Measurements from ENCODE around the gene NCS1. TPM values are rescaled to one million over a fixed set of nuclear protein-coding genes. Genes with fewer than 3 reads are reported as not detected.

The NCS1 gene
- total and polyA plus RNA-seq, 9 of the 15 experiments (the other 6 are each of a cell fraction or from before 2014, with no cell fraction given) = 0.28 to 27.0 (median 9.6) TPM

DNA sequence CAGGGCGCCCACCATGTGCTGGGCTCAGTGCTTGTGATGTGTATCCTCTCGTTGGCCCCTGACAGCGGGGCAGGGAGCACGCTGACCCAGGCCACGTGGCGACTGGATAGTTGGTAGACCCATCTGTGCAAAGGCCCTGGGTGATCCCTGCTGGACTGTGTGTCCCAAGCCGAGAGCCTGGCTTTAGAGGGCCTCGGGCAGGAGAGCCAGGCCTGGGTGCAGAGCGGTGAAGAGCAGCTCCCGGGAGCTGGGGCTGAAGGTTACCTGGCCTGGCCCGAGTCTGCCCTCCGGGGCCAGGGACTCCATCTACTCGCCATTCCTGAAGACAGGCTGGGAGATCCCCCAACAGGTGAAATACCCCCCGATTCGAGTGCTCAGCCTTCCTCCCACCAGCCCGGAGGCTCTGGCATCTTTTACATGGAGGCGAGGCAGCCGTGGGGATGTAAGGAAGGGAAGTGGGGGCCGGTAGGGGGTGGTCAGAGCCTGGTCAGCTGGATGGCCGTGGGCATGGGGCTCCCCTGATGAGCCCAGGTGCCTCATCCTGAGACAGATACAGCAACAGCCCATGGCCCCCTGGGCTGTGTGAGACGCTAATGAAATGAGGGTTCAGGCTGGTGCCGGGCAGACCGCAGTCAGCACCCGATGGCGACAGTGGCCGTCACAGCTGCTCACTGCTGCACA, 19.0 kb downstream of the NCS1 start (continued):
- TF ChIP-seq DNMT1 (IDR thresholded peaks at IDR 0.05) = no peak
- TF ChIP-seq HNRNPUL1 (IDR thresholded peaks at IDR 0.05; ENCODE audit: low read length) = no peak

DNA sequence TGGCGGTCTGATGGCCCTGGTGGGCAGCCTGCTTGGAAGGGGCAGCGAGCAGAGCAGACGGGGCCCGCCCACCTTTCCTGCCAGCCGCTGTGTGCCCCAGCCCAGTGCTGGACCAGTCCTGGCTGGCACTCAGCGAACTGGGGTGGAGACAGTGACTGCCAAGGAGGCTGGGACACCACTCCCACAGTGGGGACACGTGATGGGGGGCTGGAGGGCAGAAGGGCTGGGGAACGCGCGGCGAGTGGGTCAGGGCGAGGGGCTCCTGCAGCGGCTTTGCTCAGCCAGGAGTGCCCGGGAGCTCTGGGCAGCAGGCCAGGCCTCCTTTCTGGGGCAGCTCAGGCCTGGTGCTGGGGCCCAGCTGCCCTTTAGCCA, 19.5 kb downstream of the NCS1 start:
- Histone ChIP-seq H3K27me3 (ENCODE audit: control insufficient read depth in 2 of 2, insufficient read depth in 2 of 2, low read length in 2 of 2) (no peaks in the 10 kb centered on the region), H3K9ac (ENCODE audit: insufficient read depth in 1 of 2, low read depth in 2 of 2, low read length in 2 of 2) (peak overlapping the region in 1 of 2 experiments; percentile 70; a peak in 1 of 4 replicates), H3K27ac (ENCODE audit: extremely low read depth, low read depth, low read length) (no peak overlapping the region), H3K9me3 (replicated peaks; ENCODE audit: control insufficient read depth, insufficient read depth, low read depth, low read length) (no peaks in the 10 kb centered on the region), H2AFZ (ENCODE audit: low read depth, low read length) (no peak overlapping the region), H3K79me2 (ENCODE audit: control insufficient read depth, insufficient read depth, low read length) (peaks cover 19% of the 10 kb centered on the region), H3K9me1 (ENCODE audit: control insufficient read depth, insufficient read depth, low read length) (no peaks in the 10 kb centered on the region), H3K4me1 (replicated peaks in 1 of 2; ENCODE audit: control insufficient read depth in 2 of 2, insufficient read depth in 2 of 2, low read length in 2 of 2) (peaks cover 23 to 81% of the 10 kb centered on the region in 2 experiments), H4K20me1 (replicated peaks; ENCODE audit: control insufficient read depth, insufficient read depth, low read length) (peaks cover 21% of the 10 kb centered on the region), H3K36me3 (ENCODE audit: control insufficient read depth, insufficient read depth, low read length) (no peaks in the 10 kb centered on the region), H3K4me3 (no peak overlapping the region), H3K4me2 (ENCODE audit: insufficient read depth, low read length) (no peak overlapping the region)
- no peak for FAIRE-seq
- in situ Hi-C loops (cut with MboI) (no loop called here), intact Hi-C loops (cut with micrococcal nuclease) (no loop called here)
- CTCF ChIA-PET (ENCODE audit: low intra/inter-chr PET ratio) = no interaction called here
- POLR2A ChIA-PET = no interaction called here
- no TSS peak for BruUV-seq (replicated peaks)
- DNase-seq (ENCODE audit: extremely low read depth in 1 of 4, low spot score in 3 of 4) = no peak
- ATAC-seq = no peak
- WGBS (ENCODE audit: insufficient coverage, low coverage, missing lambda C conversion rate) = 85% methylated on average over 14 of the region's 14 CpGs
- no peak for TF ChIP-seq RUNX1 (IDR thresholded peaks at IDR 0.05; ENCODE audit: low read depth)
- no peak for TF ChIP-seq TOE1 (IDR thresholded peaks at IDR 0.05; ENCODE audit: borderline replicate concordance)
- no peak for TF ChIP-seq TOE1 (CRISPR knock-in tag; IDR thresholded peaks at IDR 0.05; ENCODE audit: borderline replicate concordance, low read depth)
- TF ChIP-seq U2AF1 (optimal IDR thresholded peaks at IDR 0.05; ENCODE audit: low read depth, low read length) = no peak
- TF ChIP-seq RAD51 (IDR thresholded peaks at IDR 0.05; ENCODE audit: borderline replicate concordance, low read depth) = no peak
- no peak for TF ChIP-seq NFE2L1 (tag; IDR thresholded peaks at IDR 0.05; ENCODE audit: borderline replicate concordance, low read depth)
- TF ChIP-seq, protein P1, sequence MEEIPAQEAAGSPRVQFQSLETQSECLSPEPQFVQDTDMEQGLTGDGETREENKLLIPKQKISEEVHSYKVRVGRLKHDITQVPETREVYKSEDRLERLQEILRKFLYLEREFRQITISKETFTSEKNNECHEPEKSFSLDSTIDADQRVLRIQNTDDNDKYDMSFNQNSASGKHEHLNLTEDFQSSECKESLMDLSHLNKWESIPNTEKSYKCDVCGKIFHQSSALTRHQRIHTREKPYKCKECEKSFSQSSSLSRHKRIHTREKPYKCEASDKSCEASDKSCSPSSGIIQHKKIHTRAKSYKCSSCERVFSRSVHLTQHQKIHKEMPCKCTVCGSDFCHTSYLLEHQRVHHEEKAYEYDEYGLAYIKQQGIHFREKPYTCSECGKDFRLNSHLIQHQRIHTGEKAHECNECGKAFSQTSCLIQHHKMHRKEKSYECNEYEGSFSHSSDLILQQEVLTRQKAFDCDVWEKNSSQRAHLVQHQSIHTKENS (CRISPR knock-in tag; IDR thresholded peaks at IDR 0.05) = no peak
- no peak for TF ChIP-seq ZNF174 (CRISPR knock-in tag; IDR thresholded peaks at IDR 0.05)
- TF ChIP-seq, protein P2, sequence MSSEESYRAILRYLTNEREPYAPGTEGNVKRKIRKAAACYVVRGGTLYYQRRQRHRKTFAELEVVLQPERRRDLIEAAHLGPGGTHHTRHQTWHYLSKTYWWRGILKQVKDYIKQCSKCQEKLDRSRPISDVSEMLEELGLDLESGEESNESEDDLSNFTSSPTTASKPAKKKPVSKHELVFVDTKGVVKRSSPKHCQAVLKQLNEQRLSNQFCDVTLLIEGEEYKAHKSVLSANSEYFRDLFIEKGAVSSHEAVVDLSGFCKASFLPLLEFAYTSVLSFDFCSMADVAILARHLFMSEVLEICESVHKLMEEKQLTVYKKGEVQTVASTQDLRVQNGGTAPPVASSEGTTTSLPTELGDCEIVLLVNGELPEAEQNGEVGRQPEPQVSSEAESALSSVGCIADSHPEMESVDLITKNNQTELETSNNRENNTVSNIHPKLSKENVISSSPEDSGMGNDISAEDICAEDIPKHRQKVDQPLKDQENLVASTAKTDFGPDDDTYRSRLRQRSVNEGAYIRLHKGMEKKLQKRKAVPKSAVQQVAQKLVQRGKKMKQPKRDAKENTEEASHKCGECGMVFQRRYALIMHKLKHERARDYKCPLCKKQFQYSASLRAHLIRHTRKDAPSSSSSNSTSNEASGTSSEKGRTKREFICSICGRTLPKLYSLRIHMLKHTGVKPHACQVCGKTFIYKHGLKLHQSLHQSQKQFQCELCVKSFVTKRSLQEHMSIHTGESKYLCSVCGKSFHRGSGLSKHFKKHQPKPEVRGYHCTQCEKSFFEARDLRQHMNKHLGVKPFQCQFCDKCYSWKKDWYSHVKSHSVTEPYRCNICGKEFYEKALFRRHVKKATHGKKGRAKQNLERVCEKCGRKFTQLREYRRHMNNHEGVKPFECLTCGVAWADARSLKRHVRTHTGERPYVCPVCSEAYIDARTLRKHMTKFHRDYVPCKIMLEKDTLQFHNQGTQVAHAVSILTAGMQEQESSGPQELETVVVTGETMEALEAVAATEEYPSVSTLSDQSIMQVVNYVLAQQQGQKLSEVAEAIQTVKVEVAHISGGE (CRISPR knock-in tag; IDR thresholded peaks at IDR 0.05) = no peak
- no peak for TF ChIP-seq NFATC3 (IDR thresholded peaks at IDR 0.05)
- TF ChIP-seq, protein P3, sequence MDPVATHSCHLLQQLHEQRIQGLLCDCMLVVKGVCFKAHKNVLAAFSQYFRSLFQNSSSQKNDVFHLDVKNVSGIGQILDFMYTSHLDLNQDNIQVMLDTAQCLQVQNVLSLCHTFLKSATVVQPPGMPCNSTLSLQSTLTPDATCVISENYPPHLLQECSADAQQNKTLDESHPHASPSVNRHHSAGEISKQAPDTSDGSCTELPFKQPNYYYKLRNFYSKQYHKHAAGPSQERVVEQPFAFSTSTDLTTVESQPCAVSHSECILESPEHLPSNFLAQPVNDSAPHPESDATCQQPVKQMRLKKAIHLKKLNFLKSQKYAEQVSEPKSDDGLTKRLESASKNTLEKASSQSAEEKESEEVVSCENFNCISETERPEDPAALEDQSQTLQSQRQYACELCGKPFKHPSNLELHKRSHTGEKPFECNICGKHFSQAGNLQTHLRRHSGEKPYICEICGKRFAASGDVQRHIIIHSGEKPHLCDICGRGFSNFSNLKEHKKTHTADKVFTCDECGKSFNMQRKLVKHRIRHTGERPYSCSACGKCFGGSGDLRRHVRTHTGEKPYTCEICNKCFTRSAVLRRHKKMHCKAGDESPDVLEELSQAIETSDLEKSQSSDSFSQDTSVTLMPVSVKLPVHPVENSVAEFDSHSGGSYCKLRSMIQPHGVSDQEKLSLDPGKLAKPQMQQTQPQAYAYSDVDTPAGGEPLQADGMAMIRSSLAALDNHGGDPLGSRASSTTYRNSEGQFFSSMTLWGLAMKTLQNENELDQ (CRISPR knock-in tag; IDR thresholded peaks at IDR 0.05; ENCODE audit: borderline replicate concordance) = no peak
- no peak for TF ChIP-seq ZZZ3 (IDR thresholded peaks at IDR 0.05)

Data from K562 (cell line).